HCT116 (cell line): ENCODE measurements around the gene PKP1.

ENCODE experiments used
- CEBPB ChIP-seq: IDR thresholded peaks from 2 replicates; pipeline ENCODE4 v1.6.1; 2012; ENCODE audit warnings: low read depth
- POLR2A ChIP-seq: IDR thresholded peaks from 2 replicates; pipeline ENCODE4 v1.7.0; 2011; ENCODE audit warnings: borderline replicate concordance; ENCODE audit not compliant: insufficient read depth, insufficient read length; ENCODE audit errors: extremely low read depth
- POLR2AphosphoS5 ChIP-seq: IDR thresholded peaks from 2 replicates; pipeline ENCODE4 v1.6.1; 2011; ENCODE audit warnings: mild to moderate bottlenecking, low read depth, low read length, moderate library complexity
- RAD21 ChIP-seq: IDR thresholded peaks from 2 replicates; pipeline ENCODE4 v1.6.1; 2012; ENCODE audit warnings: low read depth, mild to moderate bottlenecking
- ZFX ChIP-seq: fragments of 450-650 bp; IDR thresholded peaks from 2 replicates; pipeline ENCODE4 v1.6.1; 2017
- TF ChIP-seq, protein P1 (sequence below), 3 experiments: fragments of 200-600 bp in 1 of 3; sonication (generic) in 1 of 3; IDR thresholded peaks in 2 of 3; conservative IDR thresholded peaks in 1 of 3; 2 replicates each; pipeline ENCODE4 v1.5.1; 2012 to 2017; ENCODE audit warnings: low read depth in 2 of 3, low read length in 2 of 3, antibody characterized with exemption in 1 of 3, borderline replicate concordance in 1 of 3, control low read depth in 1 of 3, mild to moderate bottlenecking in 1 of 3, mixed read lengths in 1 of 3, mixed run types in 1 of 3, moderate library complexity in 1 of 3; ENCODE audit not compliant: insufficient read depth in 1 of 3
- TF ChIP-seq, protein P2 (sequence below): IDR thresholded peaks from 2 replicates; pipeline ENCODE4 v1.6.1; 2011; ENCODE audit warnings: mild to moderate bottlenecking, low read length, moderate library complexity; ENCODE audit not compliant: insufficient replicate concordance; ENCODE audit errors: extremely low read depth
- TF ChIP-seq, protein P3 (sequence below): IDR thresholded peaks from 2 replicates; pipeline ENCODE4 v1.6.1; 2012

DNA sequence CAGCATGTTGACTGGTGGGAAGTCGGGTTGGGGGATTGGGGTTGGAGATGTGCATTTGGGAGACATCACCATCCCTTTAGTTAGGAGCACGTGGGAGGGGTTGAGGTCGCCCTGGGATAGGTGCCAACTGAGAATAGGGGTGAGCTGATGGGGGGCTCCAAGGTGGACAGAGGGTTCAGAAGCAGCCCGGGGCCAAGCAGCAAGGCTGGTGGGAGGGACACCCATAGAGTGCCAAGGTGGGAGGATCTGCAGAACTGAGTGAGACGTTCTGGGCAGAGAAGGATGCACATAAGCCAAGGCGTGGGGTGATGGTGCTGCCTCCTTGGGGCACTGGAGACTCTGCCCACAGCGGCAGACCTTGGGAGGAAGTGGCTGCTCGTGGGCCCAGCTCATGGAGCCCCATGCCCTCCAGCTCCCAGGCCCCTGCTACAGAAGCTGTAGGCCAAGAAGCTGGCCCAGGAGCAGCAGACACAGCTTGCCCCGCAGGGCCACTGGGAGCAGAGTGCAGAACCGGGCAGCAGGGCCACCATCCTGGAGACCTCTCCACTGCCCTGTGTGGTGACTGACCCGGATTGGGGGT lies 31.4 kb upstream of the PKP1 start:
- TF ChIP-seq POLR2A: no peak
- TF ChIP-seq, protein P1, sequence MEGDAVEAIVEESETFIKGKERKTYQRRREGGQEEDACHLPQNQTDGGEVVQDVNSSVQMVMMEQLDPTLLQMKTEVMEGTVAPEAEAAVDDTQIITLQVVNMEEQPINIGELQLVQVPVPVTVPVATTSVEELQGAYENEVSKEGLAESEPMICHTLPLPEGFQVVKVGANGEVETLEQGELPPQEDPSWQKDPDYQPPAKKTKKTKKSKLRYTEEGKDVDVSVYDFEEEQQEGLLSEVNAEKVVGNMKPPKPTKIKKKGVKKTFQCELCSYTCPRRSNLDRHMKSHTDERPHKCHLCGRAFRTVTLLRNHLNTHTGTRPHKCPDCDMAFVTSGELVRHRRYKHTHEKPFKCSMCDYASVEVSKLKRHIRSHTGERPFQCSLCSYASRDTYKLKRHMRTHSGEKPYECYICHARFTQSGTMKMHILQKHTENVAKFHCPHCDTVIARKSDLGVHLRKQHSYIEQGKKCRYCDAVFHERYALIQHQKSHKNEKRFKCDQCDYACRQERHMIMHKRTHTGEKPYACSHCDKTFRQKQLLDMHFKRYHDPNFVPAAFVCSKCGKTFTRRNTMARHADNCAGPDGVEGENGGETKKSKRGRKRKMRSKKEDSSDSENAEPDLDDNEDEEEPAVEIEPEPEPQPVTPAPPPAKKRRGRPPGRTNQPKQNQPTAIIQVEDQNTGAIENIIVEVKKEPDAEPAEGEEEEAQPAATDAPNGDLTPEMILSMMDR (IDR thresholded peaks at IDR 0.05 in 2 of 3, conservative IDR thresholded peaks at IDR 0.05 in 1 of 3; ENCODE audit: borderline replicate concordance in 1 of 3, insufficient read depth in 1 of 3, low read depth in 2 of 3, low read length in 2 of 3): no peak
- TF ChIP-seq, protein P2, sequence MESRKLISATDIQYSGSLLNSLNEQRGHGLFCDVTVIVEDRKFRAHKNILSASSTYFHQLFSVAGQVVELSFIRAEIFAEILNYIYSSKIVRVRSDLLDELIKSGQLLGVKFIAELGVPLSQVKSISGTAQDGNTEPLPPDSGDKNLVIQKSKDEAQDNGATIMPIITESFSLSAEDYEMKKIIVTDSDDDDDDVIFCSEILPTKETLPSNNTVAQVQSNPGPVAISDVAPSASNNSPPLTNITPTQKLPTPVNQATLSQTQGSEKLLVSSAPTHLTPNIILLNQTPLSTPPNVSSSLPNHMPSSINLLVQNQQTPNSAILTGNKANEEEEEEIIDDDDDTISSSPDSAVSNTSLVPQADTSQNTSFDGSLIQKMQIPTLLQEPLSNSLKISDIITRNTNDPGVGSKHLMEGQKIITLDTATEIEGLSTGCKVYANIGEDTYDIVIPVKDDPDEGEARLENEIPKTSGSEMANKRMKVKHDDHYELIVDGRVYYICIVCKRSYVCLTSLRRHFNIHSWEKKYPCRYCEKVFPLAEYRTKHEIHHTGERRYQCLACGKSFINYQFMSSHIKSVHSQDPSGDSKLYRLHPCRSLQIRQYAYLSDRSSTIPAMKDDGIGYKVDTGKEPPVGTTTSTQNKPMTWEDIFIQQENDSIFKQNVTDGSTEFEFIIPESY: no peak
- no peak for TF ChIP-seq CEBPB
- no peak for TF ChIP-seq RAD21
- TF ChIP-seq POLR2AphosphoS5: no peak
- TF ChIP-seq ZFX: no peak
- TF ChIP-seq, protein P3, sequence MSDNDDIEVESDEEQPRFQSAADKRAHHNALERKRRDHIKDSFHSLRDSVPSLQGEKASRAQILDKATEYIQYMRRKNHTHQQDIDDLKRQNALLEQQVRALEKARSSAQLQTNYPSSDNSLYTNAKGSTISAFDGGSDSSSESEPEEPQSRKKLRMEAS: no peak
